Left lung (tissue), 10 donors: ENCODE results near the gene WDR33. TPM values are rescaled to one million over a fixed set of nuclear protein-coding genes. Genes with fewer than 3 reads are reported as not detected.

Source experiments
- ATAC-seq: fragments of 200-7000 bp; cut with Tn5 transposase; one replicate; pipeline ENCODE4 v1.9.1; 2020; ENCODE audit warnings: moderate library complexity
- DNase-seq, 4 donors: peaks; one replicate each; pipeline ENCODE4 v3.0.0-alpha.2; 2013 to 2020
- H3K27ac ChIP-seq, 2 donors: fragments of 200-600 bp; sonication (generic) in 1 of 2; one replicate each; pipeline versions ENCODE4 v1.5.0 to v1.8.0; 2020 to 2021
- H3K27me3 ChIP-seq, 2 donors: fragments of 200-600 bp; sonication (generic) in 1 of 2; one replicate each; pipeline versions ENCODE4 v1.5.0 to v1.8.0; 2020 to 2021
- H3K36me3 ChIP-seq, 2 donors: fragments of 200-600 bp; sonication (generic) in 1 of 2; one replicate each; pipeline versions ENCODE4 v1.5.0 to v1.8.0; 2020 to 2021
- H3K4me1 ChIP-seq, 2 donors: fragments of 200-600 bp; one replicate each; pipeline ENCODE4 v1.8.0; 2021
- H3K4me3 ChIP-seq, 2 donors: fragments of 200-600 bp; sonication (generic) in 1 of 2; one replicate each; pipeline versions ENCODE4 v1.5.0 to v1.8.0; 2020 to 2021; ENCODE audit warnings: mild to moderate bottlenecking in 1 of 2
- H3K9me3 ChIP-seq, 2 donors: fragments of 200-600 bp; sonication (generic) in 1 of 2; one replicate each; pipeline versions ENCODE4 v1.5.0 to v1.8.0; 2020 to 2021
- CTCF ChIP-seq, 2 donors: fragments of 200-600 bp; sonication (generic) in 1 of 2; IDR thresholded peaks; one replicate each; pipeline versions ENCODE4 v1.5.0 to v1.8.0; 2021; ENCODE audit warnings: antibody characterized with exemption in 2 of 2
- intact Hi-C, 2 donors: fragments of 100-400 bp; cut with DNase I; formaldehyde crosslinking; loops; one replicate each; pipeline versions ENCODE4 v1.11.2 to v1.14.2; 2022
- polyA plus RNA-seq, 6 donors: library from polyadenylated mRNA; unstranded; fragments of 120-200 nt; gene quantifications; one replicate each; pipeline ENCODE4 v1.2.1, GENCODE V29; 2013; ENCODE audit not compliant: insufficient read length in 6 of 6
- total RNA-seq, 2 donors: library from RNA; stranded (reverse); fragmentation: NEBNext Ultra II Directional; extraction: Animal tissue kit (Norgen Biotek cat#: 25700); gene quantifications; one replicate each; pipeline ENCODE4 v1.2.1, GENCODE V29; 2021
- donor health status: DM: no; HTN: yes; CAD: no.
- donor health status: DM: no; HTN: no; CAD: no.

WDR33 gene
- total and polyA plus RNA-seq, 8 donors: 46.4 to 57.5 (median 50.8) TPM

DNA sequence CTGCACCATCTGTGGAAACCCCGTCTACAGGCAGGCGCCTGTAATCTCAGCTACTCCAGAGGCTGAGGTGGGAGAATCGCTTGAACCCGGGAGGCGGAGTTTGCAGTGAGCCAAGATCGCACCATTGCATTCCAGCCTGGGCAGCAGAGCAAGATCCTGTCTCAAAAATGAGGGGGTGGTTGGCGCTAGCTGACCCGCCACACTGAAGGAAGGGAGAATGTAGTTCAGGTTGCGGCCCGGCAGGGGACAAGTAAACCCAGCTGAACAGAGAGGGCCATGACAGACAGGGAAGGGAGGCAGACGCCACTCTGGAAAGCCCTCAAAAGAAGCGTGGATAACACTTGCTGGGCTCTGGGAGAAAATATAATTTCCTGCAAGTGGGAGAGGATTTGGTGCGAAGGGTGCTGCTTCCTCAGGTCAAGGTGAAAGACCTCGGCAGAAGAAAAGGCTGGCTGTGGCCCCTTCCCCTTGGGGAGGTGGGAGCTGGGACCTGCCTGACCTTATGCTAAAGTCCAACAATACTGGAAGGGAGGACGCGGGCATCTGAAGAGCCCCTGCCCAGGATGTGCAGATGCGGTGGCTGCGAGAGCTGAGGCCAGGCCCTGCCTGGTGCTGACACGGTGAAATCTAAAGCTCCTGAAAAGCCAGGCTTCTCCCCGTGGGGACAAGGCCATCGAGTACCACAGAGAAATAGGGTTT is 113.3 kb downstream of the WDR33 start:
- H3K27ac ChIP-seq: no peak overlapping the region
- peaks cover 3 to 27% of the 10 kb centered on the region in 2 donors for H3K4me1 ChIP-seq
- no peak for TF ChIP-seq CTCF (IDR thresholded peaks at IDR 0.05)
- no peak for ATAC-seq
- no peaks in the 10 kb centered on the region for H3K9me3 ChIP-seq
- H3K27me3 ChIP-seq: peaks cover 0 to 8% of the 10 kb centered on the region in 2 donors
- H3K4me3 ChIP-seq: no peak overlapping the region
- no peaks in the 10 kb centered on the region for H3K36me3 ChIP-seq
- DNase-seq: peak in 1 of 4 donors; percentile 47
- intact Hi-C loops: no loop called here

DNA sequence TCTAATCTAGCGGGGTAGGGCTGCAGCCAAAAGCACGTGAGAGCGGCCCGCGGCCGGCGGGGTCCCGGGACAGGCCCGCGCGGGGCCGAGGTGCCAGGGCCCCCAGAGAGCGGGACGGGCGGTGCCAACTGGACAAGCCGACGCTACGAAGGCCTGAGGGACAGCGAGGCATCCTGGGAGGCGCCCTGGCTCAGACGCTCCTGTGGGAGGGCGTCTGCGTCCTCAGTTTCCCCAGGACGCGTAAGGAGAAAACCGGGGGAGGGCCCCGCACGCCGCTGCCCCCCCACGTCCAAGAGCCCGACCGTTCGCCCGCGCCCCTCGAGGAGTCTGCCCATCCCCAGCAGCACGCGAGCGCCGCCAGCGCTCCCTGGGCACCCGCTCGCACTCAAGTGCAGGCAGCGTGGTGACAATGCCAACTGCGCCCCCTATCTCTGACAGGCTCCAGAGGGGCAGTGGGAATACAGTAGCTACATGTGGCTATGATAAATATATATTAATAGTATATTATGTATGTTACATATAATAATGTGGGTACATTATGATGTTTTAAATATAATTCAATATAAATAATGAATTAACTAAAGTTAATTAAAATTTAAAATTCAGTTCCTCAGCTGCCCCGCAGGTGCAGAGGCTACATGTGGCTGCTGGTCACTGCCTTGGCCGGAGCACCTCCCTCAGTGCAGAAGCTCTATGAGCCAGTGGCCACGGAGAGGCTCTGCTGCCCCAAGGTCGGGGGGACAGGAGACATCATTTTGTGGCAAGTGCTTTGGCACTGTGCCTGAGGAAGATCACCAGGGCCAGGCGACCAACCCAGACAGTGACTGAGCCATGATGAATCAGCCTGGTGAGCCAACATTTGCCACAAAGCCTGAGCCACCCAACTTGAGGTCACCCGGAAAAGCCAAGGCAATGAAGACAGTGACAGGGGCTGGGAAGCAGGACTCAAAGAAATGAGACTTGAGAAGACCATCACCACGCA is 115.2 kb downstream of the WDR33 start:
- peak; percentile 39 for TF ChIP-seq CTCF (IDR thresholded peaks at IDR 0.05)
- intact Hi-C loops: no loop called here
- Histone ChIP-seq H3K27ac (no peak overlapping the region), H3K4me3 (peak overlapping the region; percentile 16 to 22), H3K36me3 (no peaks in the 10 kb centered on the region), H3K9me3 (peaks cover 0 to 5% of the 10 kb centered on the region in 2 donors), H3K4me1 (peaks cover 0 to 19% of the 10 kb centered on the region in 2 donors), H3K27me3 (peaks cover 0 to 8% of the 10 kb centered on the region in 2 donors)
- DNase-seq: peak in 3 of 4 donors; percentile 42 to 84 (median 65)
- peak; percentile 85 for ATAC-seq

DNA sequence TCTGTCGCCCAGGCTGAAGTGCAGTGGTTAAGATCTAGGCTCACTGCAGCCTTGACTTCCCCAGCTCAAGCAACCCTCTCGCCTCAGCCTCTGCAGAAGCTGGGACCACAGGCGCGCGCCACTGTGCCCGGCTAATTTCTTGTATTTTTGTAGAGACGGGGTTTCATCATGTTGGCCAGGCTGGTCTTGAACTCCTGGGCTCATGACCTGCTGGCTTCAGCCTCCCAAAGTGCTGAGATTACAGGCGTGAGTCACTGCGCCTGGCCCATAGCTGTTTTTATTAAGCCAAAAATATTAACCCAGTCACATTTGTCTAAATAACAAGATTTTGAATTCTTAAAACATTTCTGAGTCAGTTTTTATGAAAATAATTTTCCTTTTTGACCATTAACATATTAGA is 116.0 kb downstream of the WDR33 start:
- Histone ChIP-seq H3K4me3 (no peak overlapping the region), H3K27ac (no peak overlapping the region), H3K4me1 (peaks cover 0 to 12% of the 10 kb centered on the region in 2 donors), H3K27me3 (peaks cover 0 to 8% of the 10 kb centered on the region in 2 donors), H3K9me3 (peaks cover 0 to 11% of the 10 kb centered on the region in 2 donors), H3K36me3 (no peaks in the 10 kb centered on the region)
- DNase-seq (no peak), ATAC-seq (no peak)
- no peak for TF ChIP-seq CTCF (IDR thresholded peaks at IDR 0.05)
- intact Hi-C loops: no loop called here

DNA sequence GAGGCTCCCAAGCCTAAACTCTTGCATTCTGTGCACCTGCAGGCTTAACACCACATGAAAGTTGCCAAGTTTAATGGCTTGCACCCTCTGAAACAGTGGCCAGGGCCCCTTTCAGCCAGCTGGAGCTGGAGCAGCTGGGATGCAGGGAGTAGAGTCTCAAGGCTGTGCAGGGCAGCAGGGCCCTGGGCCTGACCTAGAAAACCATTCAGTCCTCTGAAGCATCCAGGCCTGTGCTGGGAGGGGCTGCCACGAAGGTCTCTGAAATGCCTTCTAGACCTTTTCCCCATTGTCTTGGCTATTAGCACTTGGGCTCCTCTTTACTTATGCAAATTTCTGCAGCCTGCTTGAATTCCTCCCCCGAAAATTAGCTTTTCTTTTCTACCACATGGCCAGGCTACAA is 120.3 kb downstream of the WDR33 start:
- no peak overlapping the region for H3K4me3 ChIP-seq
- peaks cover 0 to 6% of the 10 kb centered on the region in 2 donors for H3K4me1 ChIP-seq
- peaks cover 0 to 19% of the 10 kb centered on the region in 2 donors for H3K9me3 ChIP-seq
- no peak for DNase-seq
- no peak overlapping the region for H3K27ac ChIP-seq
- TF ChIP-seq CTCF (IDR thresholded peaks at IDR 0.05): no peak
- peaks cover 0 to 6% of the 10 kb centered on the region in 2 donors for H3K27me3 ChIP-seq
- no peak for ATAC-seq
- no peaks in the 10 kb centered on the region for H3K36me3 ChIP-seq
- intact Hi-C loops: no loop called here

DNA sequence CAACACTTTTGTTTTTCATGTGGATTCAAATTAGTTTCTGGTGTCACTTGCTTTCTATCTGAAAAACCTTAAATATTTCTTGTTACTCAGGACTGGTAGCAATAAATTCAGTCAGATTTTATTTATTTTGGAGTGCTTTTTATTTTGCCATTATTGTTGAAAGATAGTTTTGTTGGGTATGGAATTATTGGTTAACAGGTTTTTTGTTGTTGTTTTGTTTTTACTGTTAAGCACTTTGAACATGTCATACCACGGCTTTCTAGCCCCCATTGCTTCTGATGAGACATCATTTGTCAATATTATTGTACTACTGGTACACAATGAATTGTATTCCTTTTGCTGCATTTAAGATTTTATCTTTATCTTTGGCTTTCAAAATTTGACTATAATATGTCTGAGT is 122.6 kb downstream of the WDR33 start:
- no peak overlapping the region for H3K27ac ChIP-seq
- no peak overlapping the region for H3K4me3 ChIP-seq
- no peaks in the 10 kb centered on the region for H3K4me1 ChIP-seq
- peaks cover 0 to 19% of the 10 kb centered on the region in 2 donors for H3K9me3 ChIP-seq
- no peaks in the 10 kb centered on the region for H3K36me3 ChIP-seq
- no peak for DNase-seq
- no peak for TF ChIP-seq CTCF (IDR thresholded peaks at IDR 0.05)
- ATAC-seq: no peak
- intact Hi-C loops: no loop called here
- H3K27me3 ChIP-seq: no peaks in the 10 kb centered on the region
